CD4-positive, CD25-positive, alpha-beta regulatory T cell (primary cell): ENCODE measurements around the gene LSM14B. TPM values are rescaled to one million over a fixed set of nuclear protein-coding genes. Genes with fewer than 3 reads are reported as not detected.
A peak's percentile ranks its signal among the peaks of the same experiment; 100 is the strongest.

ENCODE experiments used
- ATAC-seq, 2 donors: fragments of 150-1000 bp; cut with Tn5 transposase; one replicate each; pipeline ENCODE4 v1.10.0; 2021; ENCODE audit warnings: low read depth in 2 of 2, moderate number of reproducible peaks in 2 of 2, moderate library complexity in 1 of 2
- DNase-seq, 3 donors: peaks; one replicate each; pipeline versions ENCODE4 v3.0.0 to v3.0.0-alpha.2; 2012 to 2022; ENCODE audit warnings: mixed read lengths in 1 of 3
- H3K27ac ChIP-seq: one replicate; pipeline ENCODE4 v1.7.0; 2013; ENCODE audit warnings: mild to moderate bottlenecking, low read length; ENCODE audit not compliant: insufficient read depth, poor library complexity, severe bottlenecking
- H3K27me3 ChIP-seq: one replicate; pipeline ENCODE4 v1.7.0; 2013; ENCODE audit warnings: low read length; ENCODE audit not compliant: control insufficient read depth, insufficient read depth
- H3K36me3 ChIP-seq: one replicate; pipeline ENCODE4 v1.7.0; 2013; ENCODE audit warnings: mild to moderate bottlenecking, low read length, moderate library complexity; ENCODE audit not compliant: control insufficient read depth, insufficient read depth
- H3K4me1 ChIP-seq: 2 replicates; pipeline ENCODE4 v1.7.0; 2013; ENCODE audit warnings: mild to moderate bottlenecking, low read length; ENCODE audit not compliant: insufficient read depth, control insufficient read depth, poor library complexity, severe bottlenecking
- H3K4me3 ChIP-seq: one replicate; pipeline ENCODE4 v1.7.0; 2013; ENCODE audit warnings: low read depth, mild to moderate bottlenecking, low read length, moderate library complexity
- H3K9me3 ChIP-seq, 2 experiments: 1 replicate in 1 of 2; 2 replicates in 1 of 2; pipeline ENCODE4 v1.7.0; 2013; ENCODE audit warnings: low read length in 2 of 2, mild to moderate bottlenecking in 1 of 2, moderate library complexity in 1 of 2; ENCODE audit not compliant: control insufficient read depth in 2 of 2
- H3K27ac Mint-ChIP-seq, 3 donors: one replicate each; pipeline ENCODE4 v1.8.0; 2020 to 2022; ENCODE audit warnings: mild to moderate bottlenecking in 3 of 3, mixed read lengths in 3 of 3, moderate library complexity in 2 of 3
- H3K27me3 Mint-ChIP-seq: one replicate; pipeline ENCODE4 v1.8.0; 2022; ENCODE audit warnings: mild to moderate bottlenecking, mixed read lengths
- H3K36me3 Mint-ChIP-seq: one replicate; pipeline ENCODE4 v1.8.0; 2020; ENCODE audit warnings: mixed read lengths
- H3K4me1 Mint-ChIP-seq, 4 donors: one replicate each; pipeline ENCODE4 v1.8.0; 2020 to 2022; ENCODE audit warnings: mixed read lengths in 4 of 4, mild to moderate bottlenecking in 1 of 4
- H3K4me3 Mint-ChIP-seq, 4 donors: one replicate each; pipeline ENCODE4 v1.8.0; 2020 to 2022; ENCODE audit warnings: mild to moderate bottlenecking in 4 of 4, mixed read lengths in 4 of 4, moderate library complexity in 3 of 4
- H3K9me3 Mint-ChIP-seq, 7 donors: one replicate each; pipeline ENCODE4 v1.8.0; 2020 to 2022; ENCODE audit warnings: mixed read lengths in 7 of 7, mild to moderate bottlenecking in 3 of 7, moderate library complexity in 2 of 7
- polyA plus RNA-seq, 4 donors: library from polyadenylated mRNA; unstranded; fragments of 300-500 nt; fragmentation: Illumina TruSeq; gene quantifications; one replicate each; pipeline ENCODE4 v1.2.3, GENCODE V29; 2021
- total RNA-seq: library from RNA; stranded (reverse); gene quantifications from one replicate; pipeline ENCODE4 v1.2.3, GENCODE V29; 2022

The LSM14B gene
- total and polyA plus RNA-seq, 5 donors from 2014 or later = 0.65 to 33.7 (median 1.2) TPM

GRCh38 chr20:62103508-62104233, 18.6 kb upstream of the LSM14B start:
- Mint-ChIP-seq H3K4me3 (no peak overlapping the region), H3K36me3 (peaks cover 12% of the 10 kb centered on the region)

GRCh38 chr20:62104234-62104789, 18.0 kb upstream of the LSM14B start:
- H3K27ac Mint-ChIP-seq = no peak overlapping the region
- H3K36me3 Mint-ChIP-seq = peaks cover 15% of the 10 kb centered on the region

More at GRCh38 chr20:62103508-62104233, 18.6 kb upstream of the LSM14B start:
- H3K4me1 ChIP-seq = no peaks in the 10 kb centered on the region
- peaks cover 20 to 82% of the 10 kb centered on the region in 2 experiments for H3K9me3 ChIP-seq
- H3K27me3 Mint-ChIP-seq = no peaks in the 10 kb centered on the region
- DNase-seq (no peak), ATAC-seq (no peak)
- H3K4me1 Mint-ChIP-seq = no peaks in the 10 kb centered on the region
- H3K27ac Mint-ChIP-seq = no peak overlapping the region
- no peaks in the 10 kb centered on the region for H3K27me3 ChIP-seq
- no peaks in the 10 kb centered on the region for H3K36me3 ChIP-seq
- H3K27ac ChIP-seq = no peak overlapping the region
- peaks cover 0 to 67% (median 21%) of the 10 kb centered on the region in 7 donors for H3K9me3 Mint-ChIP-seq
- H3K4me3 ChIP-seq = no peak overlapping the region

GRCh38 chr20:62104791-62105345, 17.4 kb upstream of the LSM14B start:
- Mint-ChIP-seq H3K27ac (no peak overlapping the region), H3K36me3 (peaks cover 17% of the 10 kb centered on the region), H3K9me3 (peaks cover 0 to 71% (median 19%) of the 10 kb centered on the region in 7 donors), H3K4me1 (no peaks in the 10 kb centered on the region), H3K4me3 (no peak overlapping the region), H3K27me3 (no peaks in the 10 kb centered on the region)
- H3K27ac ChIP-seq = no peak overlapping the region
- H3K9me3 ChIP-seq = peaks cover 27 to 94% of the 10 kb centered on the region in 2 experiments
- no peak overlapping the region for H3K4me3 ChIP-seq
- no peaks in the 10 kb centered on the region for H3K36me3 ChIP-seq
- no peaks in the 10 kb centered on the region for H3K27me3 ChIP-seq
- ATAC-seq (no peak), DNase-seq (no peak)
- H3K4me1 ChIP-seq = no peaks in the 10 kb centered on the region

More at GRCh38 chr20:62104234-62104789, 18.0 kb upstream of the LSM14B start:
- no peaks in the 10 kb centered on the region for H3K27me3 Mint-ChIP-seq
- no peak overlapping the region for H3K4me3 ChIP-seq
- DNase-seq (no peak), ATAC-seq (no peak)
- no peaks in the 10 kb centered on the region for H3K36me3 ChIP-seq
- H3K9me3 Mint-ChIP-seq = peaks cover 0 to 71% (median 23%) of the 10 kb centered on the region in 7 donors
- H3K9me3 ChIP-seq = peaks cover 24 to 89% of the 10 kb centered on the region in 2 experiments
- no peak overlapping the region for H3K27ac ChIP-seq
- no peaks in the 10 kb centered on the region for H3K4me1 ChIP-seq
- no peak overlapping the region for H3K4me3 Mint-ChIP-seq
- H3K4me1 Mint-ChIP-seq = no peaks in the 10 kb centered on the region
- H3K27me3 ChIP-seq = no peaks in the 10 kb centered on the region

- peaks cover 17% of the 10 kb centered on the region for H3K36me3 Mint-ChIP-seq
- peaks cover 0 to 74% (median 24%) of the 10 kb centered on the region in 7 donors for H3K9me3 Mint-ChIP-seq
- no peaks in the 10 kb centered on the region for H3K4me1 ChIP-seq
- ATAC-seq = no peak
- DNase-seq = no peak
- H3K27ac Mint-ChIP-seq = no peak overlapping the region
- H3K9me3 ChIP-seq = peaks cover 29 to 93% of the 10 kb centered on the region in 2 experiments
- H3K27me3 ChIP-seq = no peaks in the 10 kb centered on the region
- H3K27ac ChIP-seq = no peak overlapping the region
- no peak overlapping the region for H3K4me3 ChIP-seq
- no peaks in the 10 kb centered on the region for H3K27me3 Mint-ChIP-seq
- no peaks in the 10 kb centered on the region for H3K4me1 Mint-ChIP-seq
- H3K4me3 Mint-ChIP-seq = no peak overlapping the region
- H3K36me3 ChIP-seq = no peaks in the 10 kb centered on the region
These were observed 16.7 kb upstream of the LSM14B start for GRCh38 chr20:62105592-62105991.

- Mint-ChIP-seq H3K36me3 (peaks cover 7% of the 10 kb centered on the region), H3K4me1 (peaks cover 0 to 2% (median 0%) of the 10 kb centered on the region in 4 donors), H3K9me3 (peaks cover 0 to 59% (median 22%) of the 10 kb centered on the region in 7 donors), H3K27ac (peak overlapping the region in 1 of 3 donors; percentile 87), H3K27me3 (no peaks in the 10 kb centered on the region), H3K4me3 (no peak overlapping the region)
- Histone ChIP-seq H3K36me3 (no peaks in the 10 kb centered on the region), H3K27me3 (no peaks in the 10 kb centered on the region), H3K27ac (no peak overlapping the region), H3K4me3 (no peak overlapping the region), H3K9me3 (peaks cover 37 to 83% of the 10 kb centered on the region in 2 experiments), H3K4me1 (no peaks in the 10 kb centered on the region)
- DNase-seq (no peak), ATAC-seq (no peak)
These were observed 11.1 kb upstream of the LSM14B start for GRCh38 chr20:62111148-62111547.

- H3K9me3 Mint-ChIP-seq = peaks cover 0 to 49% (median 21%) of the 10 kb centered on the region in 7 donors
- Histone ChIP-seq H3K27me3 (no peaks in the 10 kb centered on the region), H3K9me3 (peaks cover 36 to 71% of the 10 kb centered on the region in 2 experiments), H3K27ac (no peak overlapping the region), H3K4me3 (no peak overlapping the region), H3K36me3 (no peaks in the 10 kb centered on the region), H3K4me1 (peaks cover 8% of the 10 kb centered on the region)
- ATAC-seq (no peak), DNase-seq (no peak)
- H3K27me3 Mint-ChIP-seq = peaks cover 2% of the 10 kb centered on the region
- H3K4me1 Mint-ChIP-seq = peaks cover 0 to 7% (median 3%) of the 10 kb centered on the region in 4 donors
- peaks cover 7% of the 10 kb centered on the region for H3K36me3 Mint-ChIP-seq
- H3K27ac Mint-ChIP-seq = no peak overlapping the region
- no peak overlapping the region for H3K4me3 Mint-ChIP-seq
These were observed 9.9 kb upstream of the LSM14B start for GRCh38 chr20:62112368-62112767.

- Histone ChIP-seq H3K9me3 (peaks cover 20 to 46% of the 10 kb centered on the region in 2 experiments), H3K4me1 (peaks cover 25% of the 10 kb centered on the region), H3K4me3 (no peak overlapping the region), H3K36me3 (no peaks in the 10 kb centered on the region), H3K27ac (no peak overlapping the region), H3K27me3 (no peaks in the 10 kb centered on the region)
- ATAC-seq (no peak), DNase-seq (no peak)
- H3K27ac Mint-ChIP-seq = no peak overlapping the region
- peak overlapping the region in 1 of 4 donors; percentile 31 for H3K4me3 Mint-ChIP-seq
- H3K9me3 Mint-ChIP-seq = peaks cover 0 to 26% (median 7%) of the 10 kb centered on the region in 7 donors
- H3K27me3 Mint-ChIP-seq = peaks cover 7% of the 10 kb centered on the region
- peaks cover 0 to 27% (median 13%) of the 10 kb centered on the region in 4 donors for H3K4me1 Mint-ChIP-seq
- H3K36me3 Mint-ChIP-seq = no peaks in the 10 kb centered on the region
These were observed 7.4 kb upstream of the LSM14B start for GRCh38 chr20:62114894-62115293.
